ENCODE results near the gene TMEM255A.

The TMEM255A gene

DNA sequence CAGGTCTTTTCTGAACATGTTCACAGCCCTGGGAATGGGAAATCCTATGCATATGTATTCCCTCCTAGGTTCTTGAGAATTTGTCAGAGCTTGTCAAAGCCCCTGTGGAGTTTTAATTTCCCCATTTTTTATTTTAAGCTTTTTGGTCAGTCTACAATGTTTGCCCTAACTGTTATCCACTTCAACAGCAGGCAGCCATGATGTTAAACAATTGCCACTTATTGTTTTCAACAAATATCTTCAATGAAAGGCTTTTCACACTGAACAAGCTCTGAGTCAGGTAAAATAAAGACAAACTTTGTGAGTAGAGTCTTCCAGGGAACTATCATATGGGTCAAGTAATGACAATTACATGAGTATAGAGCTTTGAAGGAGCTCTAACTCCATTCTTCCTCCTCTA is 25.6 kb upstream of the TMEM255A start:
- TF ChIP-seq, protein P1, sequence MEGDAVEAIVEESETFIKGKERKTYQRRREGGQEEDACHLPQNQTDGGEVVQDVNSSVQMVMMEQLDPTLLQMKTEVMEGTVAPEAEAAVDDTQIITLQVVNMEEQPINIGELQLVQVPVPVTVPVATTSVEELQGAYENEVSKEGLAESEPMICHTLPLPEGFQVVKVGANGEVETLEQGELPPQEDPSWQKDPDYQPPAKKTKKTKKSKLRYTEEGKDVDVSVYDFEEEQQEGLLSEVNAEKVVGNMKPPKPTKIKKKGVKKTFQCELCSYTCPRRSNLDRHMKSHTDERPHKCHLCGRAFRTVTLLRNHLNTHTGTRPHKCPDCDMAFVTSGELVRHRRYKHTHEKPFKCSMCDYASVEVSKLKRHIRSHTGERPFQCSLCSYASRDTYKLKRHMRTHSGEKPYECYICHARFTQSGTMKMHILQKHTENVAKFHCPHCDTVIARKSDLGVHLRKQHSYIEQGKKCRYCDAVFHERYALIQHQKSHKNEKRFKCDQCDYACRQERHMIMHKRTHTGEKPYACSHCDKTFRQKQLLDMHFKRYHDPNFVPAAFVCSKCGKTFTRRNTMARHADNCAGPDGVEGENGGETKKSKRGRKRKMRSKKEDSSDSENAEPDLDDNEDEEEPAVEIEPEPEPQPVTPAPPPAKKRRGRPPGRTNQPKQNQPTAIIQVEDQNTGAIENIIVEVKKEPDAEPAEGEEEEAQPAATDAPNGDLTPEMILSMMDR (IDR thresholded peaks at IDR 0.05; ENCODE audit: low read depth, low read length) = no peak
- in situ Hi-C loops (cut with HindIII; ENCODE audit: low sequenced_read_pairs) = no loop called here
- no peak overlapping the region for H3K4me3 ChIP-seq (ENCODE audit: low read depth, low read length)
- DNase-seq (ENCODE audit: low read depth, low spot score) = no peak

DNA sequence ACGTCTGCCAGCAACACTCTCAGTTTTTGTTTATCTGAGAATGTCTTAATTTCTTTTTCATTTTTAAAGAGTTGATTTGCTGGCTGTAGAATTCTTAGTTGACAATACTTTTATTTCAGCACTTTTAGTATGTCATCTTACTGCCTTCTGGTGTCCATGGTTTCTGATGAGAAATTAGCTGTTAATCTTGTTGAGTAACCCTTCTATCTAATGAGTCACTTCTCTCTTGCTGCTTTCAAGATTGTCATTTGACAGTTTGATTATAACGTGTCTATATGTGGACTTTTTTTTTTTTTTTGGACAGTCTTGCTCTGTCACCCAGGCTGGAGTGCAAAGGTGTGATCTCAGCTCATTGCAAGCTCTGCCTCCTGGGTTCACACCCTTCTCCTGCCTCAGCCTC is 24.0 kb upstream of the TMEM255A start:
- TF ChIP-seq, protein P1 (IDR thresholded peaks at IDR 0.05; ENCODE audit: low read depth, low read length) = no peak
- in situ Hi-C loops (cut with HindIII; ENCODE audit: low sequenced_read_pairs) = no loop called here
- no peak overlapping the region for H3K4me3 ChIP-seq (ENCODE audit: low read depth, low read length)
- no peak for DNase-seq (ENCODE audit: low read depth, low spot score)

DNA sequence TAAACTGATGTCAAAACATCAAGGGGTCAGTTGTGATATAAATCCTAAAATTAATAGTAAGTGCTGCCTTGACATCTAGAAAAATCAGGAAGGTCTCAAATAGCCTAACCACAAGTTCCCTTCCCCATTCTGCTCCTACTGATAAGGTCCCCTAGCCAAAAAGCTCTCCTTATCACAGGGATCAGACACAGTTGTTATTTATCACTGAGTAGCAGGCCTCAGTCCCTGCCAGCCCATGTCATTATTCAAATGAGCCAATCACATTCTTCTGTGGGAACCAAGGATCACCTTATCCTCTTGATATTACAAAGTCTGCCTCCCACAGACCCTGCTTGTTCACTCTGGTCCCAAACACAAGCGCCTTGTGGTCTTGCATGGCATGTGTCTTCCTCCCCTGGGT is 23.3 kb upstream of the TMEM255A start:
- in situ Hi-C loops (cut with HindIII; ENCODE audit: low sequenced_read_pairs) = no loop called here
- TF ChIP-seq, protein P1 (IDR thresholded peaks at IDR 0.05; ENCODE audit: low read depth, low read length) = no peak
- DNase-seq (ENCODE audit: low read depth, low spot score) = no peak
- H3K4me3 ChIP-seq (ENCODE audit: low read depth, low read length) = no peak overlapping the region

DNA sequence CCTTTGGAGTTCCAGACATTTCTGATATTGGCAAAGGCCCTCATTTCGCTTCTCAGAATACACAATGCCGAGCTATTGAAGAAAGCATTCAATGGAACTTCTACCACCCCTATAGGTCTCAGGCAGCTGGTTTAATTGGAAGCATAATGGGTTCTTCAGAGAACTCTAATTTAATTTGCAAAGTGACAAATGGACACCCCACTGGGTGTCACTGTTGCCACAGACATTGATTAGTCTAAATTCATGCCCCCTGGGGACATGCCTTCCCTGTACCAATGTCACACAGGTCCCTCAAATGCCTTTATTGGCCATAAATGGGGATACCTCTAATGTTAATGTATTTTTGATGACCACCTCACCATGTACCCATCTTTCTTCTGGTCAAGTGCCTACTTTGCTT is 22.9 kb upstream of the TMEM255A start:
- in situ Hi-C loops (cut with HindIII; ENCODE audit: low sequenced_read_pairs) = no loop called here
- TF ChIP-seq, protein P1 (IDR thresholded peaks at IDR 0.05; ENCODE audit: low read depth, low read length) = no peak
- no peak for DNase-seq (ENCODE audit: low read depth, low spot score)
- H3K4me3 ChIP-seq (ENCODE audit: low read depth, low read length) = no peak overlapping the region

DNA sequence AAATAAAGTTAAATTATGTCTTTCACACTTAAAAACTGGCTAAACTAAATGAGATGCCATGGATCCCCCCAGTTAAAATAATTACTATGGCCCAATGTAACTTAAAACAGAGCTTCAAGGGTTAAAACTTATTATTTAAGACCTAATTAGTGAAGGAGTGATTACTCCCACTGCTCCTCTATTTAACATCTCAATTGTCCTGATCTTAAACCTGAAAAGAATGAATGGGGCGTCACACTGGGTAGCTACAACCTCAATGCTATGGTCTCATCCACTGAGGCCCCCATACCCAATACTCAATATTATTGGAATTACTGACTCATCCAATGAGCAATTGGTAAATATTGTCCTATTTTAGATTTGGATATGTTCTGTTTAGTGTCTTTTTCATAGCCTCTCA is 21.1 kb upstream of the TMEM255A start:
- in situ Hi-C loops (cut with HindIII; ENCODE audit: low sequenced_read_pairs) = no loop called here
- TF ChIP-seq, protein P1 (IDR thresholded peaks at IDR 0.05; ENCODE audit: low read depth, low read length) = no peak
- no peak for DNase-seq (ENCODE audit: low read depth, low spot score)
- no peak overlapping the region for H3K4me3 ChIP-seq (ENCODE audit: low read depth, low read length)

DNA sequence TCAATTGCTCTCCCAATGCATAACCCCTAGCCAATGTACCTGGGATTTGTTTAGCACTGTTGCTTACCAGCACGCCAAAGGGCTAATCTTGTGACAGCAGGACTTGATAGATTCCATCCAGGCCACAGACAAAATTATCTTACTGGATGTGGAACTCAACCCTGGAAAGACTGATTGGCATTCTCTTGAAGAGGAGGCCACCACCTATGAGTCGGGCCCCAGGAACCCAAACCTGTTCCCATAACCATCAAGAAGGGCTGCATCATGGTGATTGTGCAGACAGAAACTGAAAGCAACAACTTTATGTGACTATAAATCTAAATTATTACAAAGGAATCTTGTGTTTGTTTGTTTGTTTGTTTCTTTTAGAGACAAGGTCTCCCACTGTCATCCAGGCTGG is 19.9 kb upstream of the TMEM255A start:
- in situ Hi-C loops (cut with HindIII; ENCODE audit: low sequenced_read_pairs) = no loop called here
- DNase-seq (ENCODE audit: low read depth, low spot score) = no peak
- no peak overlapping the region for H3K4me3 ChIP-seq (ENCODE audit: low read depth, low read length)
- TF ChIP-seq, protein P1 (IDR thresholded peaks at IDR 0.05; ENCODE audit: low read depth, low read length) = no peak

Data from astrocyte of the spinal cord (primary cell).